Measurements from ENCODE around the gene KCNK18.
"Not testable (repeated sequence)": the region's sequence is repeated elsewhere in the genome, so short reads cannot be mapped to it uniquely, and the experiment has no call there.

Gene KCNK18

DNA sequence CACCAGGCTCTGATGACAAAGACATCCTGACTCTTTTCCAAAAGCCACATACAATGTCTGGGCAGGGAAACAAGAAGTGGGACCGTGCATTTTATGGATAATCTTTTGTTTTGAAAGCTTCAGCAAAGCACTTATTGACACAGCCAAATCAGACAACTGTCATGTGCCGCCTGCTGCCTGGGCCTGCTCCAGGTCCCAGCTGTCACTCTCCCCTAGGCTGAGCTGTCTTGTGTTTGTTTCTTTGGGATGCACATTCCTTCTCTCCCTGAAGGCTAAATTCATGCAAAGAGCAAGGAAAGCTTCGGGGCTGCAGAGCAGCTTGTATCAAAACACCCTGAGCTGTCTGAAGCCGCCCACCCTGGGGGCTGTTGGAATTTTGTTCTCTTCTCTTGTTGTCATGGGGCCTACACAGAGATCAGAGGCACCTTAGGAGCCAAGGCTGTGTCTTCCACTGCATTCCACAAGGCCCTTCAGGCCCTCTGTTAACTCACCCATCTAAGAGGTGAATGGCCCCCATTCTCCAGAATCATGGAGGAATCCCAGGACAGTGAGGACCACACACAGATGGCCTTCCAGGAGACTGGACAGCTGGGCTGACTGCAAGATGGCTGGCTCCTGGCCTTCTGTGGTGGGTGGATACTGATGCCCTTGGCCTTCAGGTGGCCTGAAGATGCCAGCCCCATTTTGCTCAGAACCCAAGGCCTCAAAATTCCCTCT is 25.8 kb downstream of the KCNK18 start:
- no peak for DNase-seq (ENCODE audit: low read depth)

DNA sequence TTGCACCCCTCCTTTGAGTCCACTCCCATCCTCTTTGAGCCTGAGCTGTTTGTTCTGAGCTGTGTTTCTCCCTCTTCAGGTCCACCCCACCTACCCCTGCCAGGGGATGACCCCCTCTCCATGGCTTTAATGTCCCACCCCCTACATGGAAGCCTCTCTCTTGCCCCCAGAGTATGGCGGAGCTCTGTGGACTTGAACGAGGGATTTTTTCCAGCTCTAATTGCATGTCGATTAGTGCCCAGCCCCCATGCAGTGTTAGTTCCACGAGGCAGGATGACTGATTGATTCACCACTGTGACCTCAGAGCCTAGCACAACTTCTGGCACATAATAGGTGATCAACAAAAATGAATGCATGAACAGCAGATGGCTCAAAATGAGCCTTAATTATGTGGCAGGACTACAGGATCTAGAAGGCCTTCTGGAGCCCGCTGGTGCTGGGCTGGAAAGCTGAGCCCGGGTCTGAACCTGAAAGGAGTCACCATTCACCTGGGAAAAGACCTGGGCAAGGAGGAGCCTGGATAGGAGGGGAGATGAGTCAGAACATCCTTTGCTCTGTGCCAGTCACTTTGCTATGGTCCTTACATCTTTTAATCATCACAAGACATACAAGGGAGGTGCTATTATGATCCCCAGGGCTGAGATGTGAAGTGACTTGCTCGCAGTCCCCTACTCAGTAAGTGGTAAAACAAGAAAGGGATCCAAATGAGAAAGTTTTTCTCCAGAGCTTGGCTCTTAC is 26.6 kb downstream of the KCNK18 start:
- no peak for DNase-seq (ENCODE audit: low read depth)

DNA sequence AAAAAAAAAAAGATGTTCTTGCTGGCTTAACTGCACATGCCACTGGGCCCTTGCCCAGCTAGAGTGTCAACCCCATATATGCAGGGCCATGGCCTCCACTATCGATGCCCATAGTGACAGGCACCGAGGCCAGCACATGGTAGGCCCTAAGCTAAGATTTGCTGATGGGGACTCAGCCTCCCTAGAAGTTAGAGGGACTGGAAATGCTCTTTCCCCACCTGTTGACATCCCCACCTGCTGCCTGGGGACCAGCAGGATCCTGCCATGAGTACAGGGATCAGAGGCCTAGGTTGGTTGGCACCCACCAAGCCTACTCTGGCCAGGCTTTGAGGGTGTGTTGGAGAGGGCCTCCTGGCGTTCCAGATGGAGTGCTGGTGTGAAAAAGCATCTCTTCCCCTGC is 27.6 kb downstream of the KCNK18 start:
- no peak for DNase-seq (ENCODE audit: low read depth)

DNA sequence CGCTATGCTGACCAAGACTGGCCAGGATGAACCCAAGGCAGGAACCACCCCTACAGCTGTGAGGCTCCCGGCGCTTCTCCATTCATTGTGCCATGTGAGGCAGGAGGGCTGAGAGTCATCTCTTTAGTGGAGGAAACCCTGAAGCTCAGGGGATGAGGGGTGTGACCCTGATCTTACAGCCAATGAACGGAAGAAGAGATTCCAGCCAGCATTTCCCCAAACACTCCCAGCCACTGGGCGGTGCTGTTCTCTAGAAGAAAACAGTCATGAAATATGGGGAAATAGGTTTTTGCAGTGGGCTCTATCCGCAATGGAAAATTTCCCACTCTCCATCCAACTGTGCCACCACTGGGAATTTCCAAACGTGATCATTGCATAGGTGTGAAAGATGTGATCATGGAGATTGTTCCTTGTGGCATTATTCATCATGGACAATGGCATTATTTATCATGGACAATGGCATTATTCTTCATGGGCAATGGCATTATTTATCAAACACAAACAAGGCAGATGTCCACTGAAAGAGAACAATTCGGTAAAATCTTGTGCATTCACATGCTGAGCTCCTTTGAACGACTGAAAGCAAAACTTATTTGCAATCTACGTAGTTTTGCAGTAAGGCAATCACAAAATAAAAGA is 29.6 kb downstream of the KCNK18 start:
- peak; percentile 57 for DNase-seq (ENCODE audit: low read depth)

DNA sequence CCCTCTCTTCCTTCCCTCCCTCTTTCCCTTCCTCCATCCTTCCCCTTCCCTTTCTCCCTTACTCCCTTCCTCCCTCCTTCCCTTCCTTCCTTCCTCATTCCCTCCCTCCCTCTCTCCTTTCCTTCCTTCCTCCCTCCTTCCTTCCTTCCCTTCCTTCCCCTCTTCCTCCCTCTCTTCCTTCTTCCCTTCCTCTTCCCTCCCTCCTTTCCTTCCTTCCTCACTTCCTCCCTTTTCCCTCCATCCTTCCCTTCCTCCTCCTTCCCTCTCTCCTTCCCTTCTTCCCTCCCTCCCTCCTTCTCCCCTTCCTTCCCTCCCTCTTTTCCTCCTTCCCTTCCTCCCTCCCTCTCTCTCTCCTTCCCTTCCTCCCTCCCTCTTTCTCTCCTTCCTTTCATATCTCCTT is 30.9 kb downstream of the KCNK18 start:
- DNase-seq (ENCODE audit: low read depth) = no peak

DNA sequence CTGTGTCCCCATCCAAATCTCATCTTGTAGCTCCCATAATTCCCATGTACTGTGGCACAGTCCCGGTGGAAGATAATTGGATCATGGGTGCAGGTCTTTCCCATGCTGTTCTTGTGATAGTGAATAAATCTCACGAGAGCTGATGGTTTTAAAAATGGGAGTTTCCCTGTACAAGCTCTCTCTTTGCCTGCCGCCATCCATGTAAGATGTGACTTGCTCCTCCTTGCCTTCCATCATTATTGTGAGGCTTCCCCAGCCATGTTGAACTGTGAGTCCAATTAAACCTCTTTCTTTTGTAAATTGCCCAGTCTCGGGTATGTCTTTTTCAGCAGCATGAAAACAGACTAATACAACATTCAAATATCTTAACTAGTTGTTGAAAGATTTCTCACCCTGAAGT is 32.8 kb downstream of the KCNK18 start:
- DNase-seq (ENCODE audit: low read depth) = not testable (repeated sequence)

DNA sequence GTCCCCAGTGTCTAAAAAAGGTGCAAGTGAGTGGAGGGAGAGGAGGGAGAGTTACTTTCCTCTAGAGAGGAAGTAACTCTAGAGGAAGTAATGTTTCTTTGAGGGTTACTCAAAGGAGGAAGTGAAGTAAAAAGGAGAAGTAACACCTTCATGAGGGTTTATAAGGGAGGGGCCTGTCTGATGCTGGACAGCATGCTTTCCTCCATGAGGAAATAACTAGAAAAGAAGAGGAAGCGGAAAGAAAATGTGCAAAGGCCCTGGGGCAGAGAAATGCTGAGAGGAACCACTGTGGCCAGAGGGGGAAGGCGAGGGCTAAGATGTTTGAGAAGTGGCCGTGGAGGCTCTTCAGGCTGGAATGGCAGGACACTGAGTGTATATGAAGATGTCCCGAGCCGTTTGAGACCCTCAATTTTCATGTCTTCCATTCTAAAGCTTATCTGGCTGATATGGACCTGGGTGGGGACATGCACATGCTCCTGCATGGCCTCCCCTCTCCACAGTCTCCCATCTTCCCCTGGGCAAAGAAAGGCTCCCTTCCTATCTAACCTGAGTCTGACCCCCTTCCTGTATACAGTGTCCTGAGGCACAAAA is 40.2 kb downstream of the KCNK18 start:
- DNase-seq (ENCODE audit: low read depth) = no peak

DNA sequence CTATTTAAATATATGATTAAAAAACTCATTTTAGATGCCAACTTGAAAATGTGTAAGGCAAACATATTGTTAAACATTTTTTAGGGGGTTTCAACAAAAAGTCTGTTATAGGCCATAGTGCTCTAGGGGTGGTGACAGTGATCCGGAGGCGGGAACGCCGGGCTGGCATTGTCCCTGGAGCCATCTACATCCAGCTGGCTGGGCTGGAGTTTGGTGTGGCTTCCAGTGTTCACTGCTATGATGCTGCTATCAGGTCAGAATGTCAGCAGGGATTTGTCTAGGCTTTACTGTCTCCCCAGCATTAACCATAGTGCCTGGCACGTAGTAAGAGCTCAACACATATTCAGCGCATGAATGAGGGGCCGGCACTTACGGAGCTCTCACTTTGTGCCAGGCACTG is 41.8 kb downstream of the KCNK18 start:
- no peak for DNase-seq (ENCODE audit: low read depth)

DNA sequence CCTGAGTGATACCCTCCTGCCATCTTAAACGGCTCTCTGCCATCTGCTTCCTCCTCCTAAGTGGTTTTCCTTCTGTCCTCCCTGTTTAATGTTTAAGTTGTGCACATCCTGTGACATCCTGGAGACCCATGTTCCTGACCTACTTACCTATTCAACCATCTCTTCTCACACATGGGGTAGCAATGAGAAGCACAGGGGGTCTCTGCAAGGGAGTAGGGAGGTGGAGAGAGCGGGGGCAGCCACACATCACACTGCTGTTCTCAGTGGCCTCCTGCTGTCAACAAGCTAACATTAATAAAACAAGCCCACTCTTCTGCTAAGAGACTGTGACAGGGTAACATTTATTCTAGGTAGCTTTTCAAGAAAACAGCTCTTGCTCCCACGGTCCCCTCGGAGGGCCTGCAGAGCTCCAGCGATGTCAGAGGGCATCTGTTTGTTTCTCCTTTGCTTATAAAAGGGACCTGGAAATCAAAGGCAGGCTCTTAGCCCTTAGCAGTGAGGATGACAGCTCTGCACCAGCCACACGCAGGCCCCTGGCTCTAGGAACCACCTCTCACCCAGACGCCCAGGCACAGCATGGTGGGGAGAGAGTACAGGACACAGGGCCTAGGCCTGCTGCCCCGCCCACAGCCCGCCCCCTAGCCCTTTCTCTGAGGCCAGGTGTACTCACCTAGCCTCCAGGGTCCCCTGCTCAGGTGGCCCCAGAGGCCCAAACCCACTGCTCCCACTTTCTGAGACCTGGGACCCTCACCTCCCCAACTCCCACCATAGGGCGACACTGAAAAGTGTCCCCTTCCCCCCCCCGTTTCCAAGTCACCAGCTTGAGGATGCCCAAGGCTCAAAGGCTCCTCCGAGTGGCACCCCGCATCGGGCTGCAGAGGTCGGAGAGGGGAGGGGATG is 42.7 kb downstream of the KCNK18 start:
- no peak for DNase-seq (ENCODE audit: low read depth)

DNA sequence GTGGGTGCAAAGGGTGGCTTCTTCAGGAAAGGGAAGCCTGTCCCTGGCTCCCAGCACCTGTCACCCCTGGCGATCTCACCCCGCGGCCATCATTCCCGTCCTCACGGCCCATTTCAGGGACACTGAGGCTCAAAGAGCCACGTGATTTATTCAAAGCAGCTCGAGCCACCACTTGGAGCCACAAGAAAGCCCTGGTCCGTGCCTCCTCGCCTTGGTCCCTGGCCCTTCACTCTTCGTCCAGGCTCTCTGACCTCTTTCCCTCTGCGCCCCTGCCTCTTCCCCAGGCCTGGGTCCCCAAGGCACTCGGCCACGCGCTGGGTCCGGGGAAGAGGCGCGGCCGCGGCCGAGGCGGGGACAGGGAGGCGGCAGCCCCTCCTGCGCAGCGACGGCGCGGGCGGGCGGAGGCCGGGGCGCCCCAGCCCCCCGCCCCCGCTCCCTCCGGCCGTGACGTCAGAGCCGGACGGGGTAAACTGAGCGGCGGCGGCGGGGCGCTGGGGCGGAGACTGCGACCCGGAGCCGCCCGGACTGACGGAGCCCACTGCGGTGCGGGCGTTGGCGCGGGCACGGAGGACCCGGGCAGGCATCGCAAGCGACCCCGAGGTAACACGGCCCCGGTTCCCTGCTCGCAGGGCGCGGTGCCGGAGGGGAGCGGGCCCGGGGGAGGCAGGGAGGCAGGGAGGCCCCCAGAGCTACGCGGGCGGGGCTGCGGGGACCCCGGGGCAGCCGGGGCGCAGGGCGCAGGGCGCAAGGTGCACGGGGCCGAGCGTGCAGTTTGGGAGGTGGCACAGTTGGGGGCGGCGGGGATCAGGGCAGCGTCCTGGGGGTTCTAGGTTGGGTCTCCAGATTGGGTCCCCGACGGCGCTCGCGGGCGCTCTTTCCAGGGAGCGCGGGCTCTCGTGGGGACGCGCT is 43.6 kb downstream of the KCNK18 start, which contains the start of gene SLC18A2:
TSS of gene SLC18A2 (plus strand) at position 494 of the 909 bp plus-strand sequence. CDS start 580 bp downstream, outside the sequence.
- DNase-seq (ENCODE audit: low read depth) = no peak

DNA sequence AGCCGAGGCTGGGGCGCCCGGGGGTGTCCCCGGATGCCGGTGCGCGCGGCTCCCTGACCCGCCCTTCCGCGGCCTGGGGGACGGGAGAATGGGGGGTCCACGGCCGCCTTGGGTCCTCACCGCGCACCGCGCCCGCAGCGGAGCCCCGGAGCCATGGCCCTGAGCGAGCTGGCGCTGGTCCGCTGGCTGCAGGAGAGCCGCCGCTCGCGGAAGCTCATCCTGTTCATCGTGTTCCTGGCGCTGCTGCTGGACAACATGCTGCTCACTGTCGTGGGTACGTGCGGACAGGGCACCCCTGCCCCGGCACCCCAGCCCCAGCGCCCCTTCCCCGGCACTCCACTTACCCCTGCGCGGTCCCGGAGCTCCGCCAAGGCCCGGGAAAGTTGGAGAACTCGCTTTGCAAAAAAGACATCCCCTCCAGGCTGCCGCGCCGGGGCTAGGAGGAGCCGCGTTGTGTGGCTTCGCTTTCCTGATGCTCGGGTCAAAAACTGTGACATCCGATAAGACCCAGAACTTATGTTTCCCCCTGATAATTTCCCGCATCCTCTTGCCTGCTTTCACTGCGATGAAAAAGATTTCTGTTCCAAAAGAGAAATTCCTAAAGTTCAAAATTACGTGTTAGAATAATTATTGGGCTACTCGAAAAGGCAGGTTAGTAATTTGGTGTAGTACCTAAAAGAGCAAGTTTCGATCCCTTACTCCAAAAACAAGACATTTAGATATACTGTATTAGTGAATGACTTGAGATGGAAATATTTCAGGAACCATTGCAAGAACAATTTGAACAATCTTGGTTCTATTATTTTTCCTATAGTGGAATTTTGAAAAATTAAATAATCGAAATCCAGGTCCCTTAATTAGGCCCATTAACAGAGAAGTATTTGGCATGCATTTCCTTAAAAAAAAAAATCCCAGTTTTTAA is 44.5 kb downstream of the KCNK18 start:
- DNase-seq (ENCODE audit: low read depth) = peak; percentile 11

DNA sequence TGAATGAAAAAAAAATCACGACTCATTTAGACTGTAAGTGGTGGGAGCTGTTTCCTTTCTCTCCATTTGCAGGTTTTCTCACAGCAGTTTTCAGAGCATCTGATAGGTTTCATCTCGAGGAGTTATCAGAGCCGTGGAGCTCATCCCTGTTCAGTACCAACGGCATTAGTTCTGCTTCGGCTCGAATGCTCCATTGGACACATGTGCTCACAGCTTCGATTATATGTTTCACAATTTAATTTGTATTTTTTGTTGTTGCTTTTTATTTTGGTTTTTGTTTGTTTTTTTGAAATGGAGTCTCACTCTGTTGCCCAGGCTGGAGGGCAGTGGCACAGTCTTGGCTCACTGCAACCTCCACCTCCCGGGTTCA is 45.2 kb downstream of the KCNK18 start:
- no peak for DNase-seq (ENCODE audit: low read depth)

DNA sequence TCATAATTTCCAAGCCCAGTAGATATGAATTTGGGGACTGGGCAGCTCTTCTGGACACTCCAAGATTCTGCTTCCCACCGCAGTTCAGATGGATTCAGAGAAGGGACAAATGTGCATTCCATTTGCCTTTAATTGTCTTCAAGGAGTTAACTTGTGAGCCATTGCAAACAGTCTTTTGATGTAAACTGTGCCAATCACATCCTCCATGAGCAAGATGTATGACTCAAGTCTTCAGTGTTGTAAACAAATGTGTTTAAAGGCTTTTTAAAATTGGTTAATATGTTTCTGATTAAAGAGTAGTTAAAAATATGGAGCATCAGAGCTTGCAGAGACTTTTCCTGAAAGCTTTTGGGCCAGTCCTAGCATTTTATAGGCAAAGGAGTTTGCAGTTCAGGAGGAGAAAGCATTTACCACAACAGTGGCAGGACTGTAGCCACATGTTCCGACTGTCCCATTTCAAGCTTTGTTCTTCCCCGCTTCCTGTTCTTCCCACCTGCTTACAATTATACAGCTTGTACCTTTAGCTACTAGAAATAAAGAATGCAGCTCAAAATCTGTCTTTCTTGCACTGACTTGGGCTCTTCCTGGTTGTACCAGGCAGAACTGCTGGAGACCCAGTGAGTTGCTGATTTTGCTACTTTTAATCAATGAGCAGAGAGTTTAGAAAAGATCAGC is 49.8 kb downstream of the KCNK18 start:
- DNase-seq (ENCODE audit: low read depth) = peak; percentile 36

DNA sequence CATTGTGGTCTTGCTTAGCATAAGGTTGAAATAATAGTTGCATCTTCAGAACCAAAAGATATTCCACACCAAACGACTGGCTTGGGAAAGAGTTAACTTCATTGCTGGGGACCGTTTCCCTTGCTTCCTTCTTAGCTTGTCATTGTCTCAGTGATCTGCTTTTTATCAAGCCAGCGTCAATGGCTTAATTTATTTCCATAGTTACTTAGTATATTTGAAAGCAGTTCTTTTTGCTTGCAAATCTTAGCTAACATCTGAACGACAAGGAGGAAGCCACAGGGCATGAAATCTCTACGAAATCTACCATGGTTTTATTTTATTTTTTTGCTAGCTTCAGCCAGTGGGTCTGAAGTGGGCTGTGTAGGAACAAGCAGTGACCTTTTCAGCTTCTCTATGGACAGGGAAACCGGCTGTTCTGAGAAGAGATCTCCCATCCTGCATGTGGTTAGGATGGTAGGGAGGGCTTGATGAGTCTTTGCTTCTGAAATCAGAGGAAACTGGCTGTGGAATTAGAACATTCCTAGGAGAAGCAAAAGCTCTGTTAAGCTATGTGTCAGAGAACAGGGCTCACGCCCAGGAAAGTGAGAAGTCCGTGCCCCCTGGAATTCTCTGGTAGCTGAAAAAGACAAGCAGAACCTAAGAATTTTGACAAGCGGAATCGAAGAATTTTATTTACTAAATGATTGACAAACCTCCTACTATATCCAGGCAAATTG is 51.6 kb downstream of the KCNK18 start:
- no peak for DNase-seq (ENCODE audit: low read depth)

DNA sequence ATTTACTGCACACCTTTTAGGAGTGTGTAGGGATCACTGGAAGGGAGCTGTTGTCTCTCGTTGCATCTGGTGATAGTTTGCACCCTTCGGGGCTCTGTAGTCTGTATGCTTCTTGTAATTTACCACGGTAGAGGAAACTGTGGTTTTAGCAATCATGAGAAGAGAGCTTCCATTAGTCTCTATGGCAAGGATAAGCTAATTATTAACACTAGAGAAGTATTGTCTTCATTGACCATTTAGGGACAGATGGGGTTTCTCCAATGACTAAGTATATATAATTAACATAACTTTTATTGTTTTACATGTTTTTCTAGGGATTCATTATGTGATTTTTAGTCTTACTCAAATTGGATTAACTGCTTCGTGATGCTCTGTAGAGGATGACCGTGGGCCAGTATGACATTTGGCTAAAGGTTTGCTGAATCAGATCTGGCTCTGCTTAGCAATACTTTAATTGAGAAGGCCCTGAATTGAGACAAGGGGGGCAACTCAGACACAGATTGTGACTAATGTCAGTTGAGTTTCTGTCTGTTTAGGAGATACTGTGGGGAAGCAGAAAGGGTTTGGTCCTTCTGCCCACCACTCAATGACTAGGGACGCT is 52.3 kb downstream of the KCNK18 start:
- DNase-seq (ENCODE audit: low read depth) = no peak

DNA sequence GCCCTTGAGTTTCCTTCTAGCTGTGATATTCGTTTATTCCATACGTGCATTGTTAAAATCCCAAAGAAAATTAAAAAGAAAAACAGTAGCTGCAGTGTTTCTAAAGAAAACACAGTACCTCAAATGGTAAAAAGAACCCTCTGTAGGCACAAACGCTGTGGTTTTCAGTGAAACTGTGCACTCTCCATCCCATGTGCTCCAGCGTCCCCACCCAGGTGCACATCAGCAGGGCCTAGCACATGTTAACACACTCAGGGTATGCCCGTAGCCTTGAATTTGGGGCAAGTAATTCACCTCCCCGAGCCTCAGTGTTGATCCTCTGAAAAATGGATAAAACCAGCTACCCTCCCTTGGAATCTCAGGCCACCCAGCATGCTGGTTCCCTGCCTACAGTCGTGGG is 53.1 kb downstream of the KCNK18 start:
- DNase-seq (ENCODE audit: low read depth) = no peak

DNA sequence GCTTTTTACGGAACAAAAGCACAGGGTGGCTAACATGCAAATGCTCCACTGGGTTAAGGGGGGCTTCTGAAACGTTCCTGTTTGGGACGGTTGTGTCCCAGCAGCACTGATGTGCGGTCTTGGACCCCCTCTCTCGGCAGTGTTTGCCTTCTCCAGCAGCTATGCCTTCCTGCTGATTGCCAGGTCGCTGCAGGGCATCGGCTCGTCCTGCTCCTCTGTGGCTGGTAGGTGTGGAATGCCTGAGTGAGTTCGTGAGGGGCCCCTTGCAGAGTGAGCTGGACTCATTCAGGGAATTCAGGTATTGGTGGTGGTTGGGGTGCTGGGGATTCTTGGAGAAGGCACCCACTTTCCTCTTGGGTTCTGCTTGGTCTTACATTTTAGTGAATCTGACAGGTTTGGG is 56.6 kb downstream of the KCNK18 start:
- no peak for DNase-seq (ENCODE audit: low read depth)

DNA sequence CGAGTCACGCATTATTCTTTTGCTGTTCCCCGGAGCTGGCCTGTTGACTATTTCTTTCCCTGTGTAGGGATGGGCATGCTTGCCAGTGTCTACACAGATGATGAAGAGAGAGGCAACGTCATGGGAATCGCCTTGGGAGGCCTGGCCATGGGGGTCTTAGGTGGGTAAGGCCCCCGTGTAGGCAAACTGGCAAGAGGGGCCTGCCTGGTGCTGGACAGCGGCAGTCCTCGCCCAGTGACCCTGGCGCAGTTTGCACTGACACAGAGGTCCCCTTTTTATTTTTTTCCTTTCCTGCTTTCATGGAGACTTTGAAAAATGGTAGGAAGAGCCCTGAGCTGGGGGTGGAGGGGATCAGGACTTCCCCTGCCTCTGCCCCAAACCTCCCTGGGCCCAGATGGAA is 57.0 kb downstream of the KCNK18 start:
- no peak for DNase-seq (ENCODE audit: low read depth)

Measured in iris pigment epithelial cell (primary cell).